Neural progenitor cell (in vitro differentiated cells): ENCODE measurements around the gene KRAS. TPM values are rescaled to one million over a fixed set of nuclear protein-coding genes. Genes with fewer than 3 reads are reported as not detected.

ENCODE experiments used
- DNase-seq: peaks from one replicate; pipeline ENCODE4 v3.0.0-alpha.2; 2016; ENCODE audit warnings: low spot score
- H2AFZ ChIP-seq: fragments of 200-600 bp; sonication (generic); replicated peaks from 2 replicates; pipeline ENCODE4 v1.6.1; 2016; ENCODE audit warnings: antibody characterized with exemption
- H3F3A ChIP-seq: fragments of 200-600 bp; sonication (generic); 2 replicates; pipeline ENCODE4 v1.6.1; 2016; ENCODE audit warnings: antibody characterized with exemption, low read depth
- H3K27ac ChIP-seq: fragments of 200-600 bp; sonication (generic); 2 replicates; pipeline ENCODE4 v1.5.1; 2016; ENCODE audit warnings: mild to moderate bottlenecking
- H3K27me3 ChIP-seq: fragments of 200-600 bp; sonication (generic); 2 replicates; pipeline ENCODE4 v1.6.1; 2016; ENCODE audit warnings: mild to moderate bottlenecking, moderate library complexity
- H3K36me3 ChIP-seq: fragments of 200-600 bp; sonication (generic); 2 replicates; pipeline ENCODE4 v1.5.1; 2016
- H3K4me1 ChIP-seq: fragments of 200-600 bp; sonication (generic); 2 replicates; pipeline ENCODE4 v1.6.1; 2016; ENCODE audit warnings: mixed run types
- H3K4me2 ChIP-seq: fragments of 200-600 bp; sonication (generic); 2 replicates; pipeline ENCODE4 v1.6.1; 2016
- H3K4me3 ChIP-seq: fragments of 200-600 bp; sonication (generic); 2 replicates; pipeline ENCODE4 v1.5.1; 2016
- H3K79me2 ChIP-seq: fragments of 200-600 bp; sonication (generic); 2 replicates; pipeline ENCODE4 v1.6.1; 2016; ENCODE audit warnings: low read depth
- H3K9ac ChIP-seq: fragments of 200-600 bp; sonication (generic); 2 replicates; pipeline ENCODE4 v1.6.1; 2016
- H3K9me3 ChIP-seq: fragments of 200-600 bp; sonication (generic); 2 replicates; pipeline ENCODE4 v1.5.1; 2016; ENCODE audit warnings: low read depth
- H4K20me1 ChIP-seq: fragments of 200-600 bp; sonication (generic); 2 replicates; pipeline ENCODE4 v1.6.1; 2016; ENCODE audit warnings: low read depth
- H3K27ac Mint-ChIP-seq: 3 replicates; pipeline ENCODE4 v1.8.0; 2021; ENCODE audit warnings: mixed read lengths
- H3K27me3 Mint-ChIP-seq: 2 replicates; pipeline ENCODE4 v1.8.0; 2022; ENCODE audit warnings: low read depth, mild to moderate bottlenecking, inconsistent platforms, moderate library complexity, mixed read lengths; ENCODE audit not compliant: insufficient read depth
- H3K36me3 Mint-ChIP-seq: 3 replicates; pipeline ENCODE4 v1.8.0; 2021; ENCODE audit warnings: mixed read lengths
- H3K4me1 Mint-ChIP-seq: 3 replicates; pipeline ENCODE4 v1.8.0; 2021; ENCODE audit warnings: mixed read lengths
- H3K4me3 Mint-ChIP-seq: 3 replicates; pipeline ENCODE4 v1.8.0; 2021; ENCODE audit warnings: mild to moderate bottlenecking, moderate library complexity, mixed read lengths
- H3K9me3 Mint-ChIP-seq: 3 replicates; pipeline ENCODE4 v1.8.0; 2020; ENCODE audit warnings: mixed read lengths
- CTCF ChIP-seq: fragments of 200-600 bp; sonication (generic); IDR thresholded peaks from 2 replicates; pipeline ENCODE4 v1.5.1; 2017; ENCODE audit warnings: antibody characterized with exemption, mild to moderate bottlenecking
- EZH2 ChIP-seq: fragments of 200-600 bp; sonication (generic); IDR thresholded peaks from 2 replicates; pipeline ENCODE4 v1.6.1; 2017; ENCODE audit warnings: antibody characterized with exemption, mild to moderate bottlenecking, moderate library complexity
- EZH2phosphoT487 ChIP-seq: fragments of 200-600 bp; sonication (generic); IDR thresholded peaks from 2 replicates; pipeline ENCODE4 v1.6.1; 2017; ENCODE audit warnings: antibody characterized with exemption
- total RNA-seq: library from RNA; depleted of rRNA; stranded (reverse); fragments of >200 nt; gene quantifications from 2 replicates; pipeline ENCODE4 v1.2.3, GENCODE V29; 2015; ENCODE audit warnings: low replicate concordance

KRAS gene
- total RNA-seq, 1 donor from 2014 or later = 49.9 TPM

GRCh38 chr12:25241167-25242020, 9.3 kb downstream of the KRAS start:
- Mint-ChIP-seq H3K4me3 (no peak overlapping the region), H3K27me3 (no peaks in the 10 kb centered on the region), H3K4me1 (no peaks in the 10 kb centered on the region), H3K36me3 (peaks cover 22% of the 10 kb centered on the region), H3K27ac (no peak overlapping the region), H3K9me3 (no peaks in the 10 kb centered on the region)
- Histone ChIP-seq H3F3A (peaks cover 3% of the 10 kb centered on the region), H3K27ac (no peak overlapping the region), H3K36me3 (peaks cover 13% of the 10 kb centered on the region), H2AFZ (no peak overlapping the region), H4K20me1 (peaks cover 46% of the 10 kb centered on the region), H3K9ac (no peak overlapping the region), H3K79me2 (peaks cover 76% of the 10 kb centered on the region), H3K27me3 (no peaks in the 10 kb centered on the region), H3K4me2 (no peak overlapping the region), H3K4me1 (peaks cover 2% of the 10 kb centered on the region), H3K4me3 (no peak overlapping the region), H3K9me3 (no peaks in the 10 kb centered on the region)
- DNase-seq = peak; percentile 51
- TF ChIP-seq EZH2 (no peak), EZH2phosphoT487 (no peak), CTCF (peak; percentile 73)

- DNase-seq = no peak
- H3K36me3 ChIP-seq = peaks cover 5% of the 10 kb centered on the region
- H4K20me1 ChIP-seq = peaks cover 32% of the 10 kb centered on the region
- H3K4me1 ChIP-seq = peaks cover 3% of the 10 kb centered on the region
- H3K36me3 Mint-ChIP-seq = peaks cover 15% of the 10 kb centered on the region
- no peak overlapping the region for H3K4me2 ChIP-seq
- no peaks in the 10 kb centered on the region for H3K9me3 Mint-ChIP-seq
- no peak overlapping the region for H3K4me3 ChIP-seq
- H3K27ac ChIP-seq = no peak overlapping the region
- peaks cover 3% of the 10 kb centered on the region for H3F3A ChIP-seq
- no peaks in the 10 kb centered on the region for H3K27me3 ChIP-seq
- no peaks in the 10 kb centered on the region for H3K27me3 Mint-ChIP-seq
- no peak for TF ChIP-seq CTCF
- no peak for TF ChIP-seq EZH2phosphoT487
- TF ChIP-seq EZH2 = no peak
- no peak overlapping the region for H3K27ac Mint-ChIP-seq
- no peak overlapping the region for H3K4me3 Mint-ChIP-seq
- no peaks in the 10 kb centered on the region for H3K9me3 ChIP-seq
- peaks cover 69% of the 10 kb centered on the region for H3K79me2 ChIP-seq
- H3K4me1 Mint-ChIP-seq = no peaks in the 10 kb centered on the region
- H2AFZ ChIP-seq = no peak overlapping the region
- no peak overlapping the region for H3K9ac ChIP-seq
These were observed 14.1 kb downstream of the KRAS start for GRCh38 chr12:25236626-25237025.

- TF ChIP-seq CTCF (no peak), EZH2 (no peak), EZH2phosphoT487 (no peak)
These were observed 14.5 kb downstream of the KRAS start for GRCh38 chr12:25236190-25236589.

More at GRCh38 chr12:25236190-25236589, 14.5 kb downstream of the KRAS start:
- no peak overlapping the region for H3K4me2 ChIP-seq
- H3K79me2 ChIP-seq = peaks cover 70% of the 10 kb centered on the region
- H3K9ac ChIP-seq = no peak overlapping the region
- Mint-ChIP-seq H3K4me3 (no peak overlapping the region), H3K27me3 (no peaks in the 10 kb centered on the region), H3K9me3 (no peaks in the 10 kb centered on the region), H3K27ac (no peak overlapping the region), H3K36me3 (peaks cover 17% of the 10 kb centered on the region), H3K4me1 (no peaks in the 10 kb centered on the region)
- no peak overlapping the region for H3K4me3 ChIP-seq
- no peaks in the 10 kb centered on the region for H3K9me3 ChIP-seq
- peaks cover 3% of the 10 kb centered on the region for H3K4me1 ChIP-seq
- no peak for DNase-seq
- H3K27ac ChIP-seq = no peak overlapping the region
- H4K20me1 ChIP-seq = peaks cover 28% of the 10 kb centered on the region
- H3K36me3 ChIP-seq = peaks cover 5% of the 10 kb centered on the region
- no peak overlapping the region for H2AFZ ChIP-seq
- peaks cover 3% of the 10 kb centered on the region for H3F3A ChIP-seq
- H3K27me3 ChIP-seq = no peaks in the 10 kb centered on the region
